K562 (cell line): ENCODE measurements around the gene DCAF10. TPM values are rescaled to one million over a fixed set of nuclear protein-coding genes. Genes with fewer than 3 reads are reported as not detected.
A peak's percentile ranks its signal among the peaks of the same experiment; 100 is the strongest.
"Not testable (repeated sequence)": the region's sequence is repeated elsewhere in the genome, so short reads cannot be mapped to it uniquely, and the experiment has no call there.

Source experiments
- ATAC-seq: fragments of 200-7000 bp; cut with Tn5 transposase; 3 replicates; pipeline ENCODE4 v1.9.1; 2020; ENCODE audit warnings: moderate library complexity
- BruUV-seq: library from RNA; stranded (reverse); fragments of 400-500 nt; replicated peaks from 2 replicates; lab custom pipeline; 2021; lab: Mats Ljungman, UMichigan
- CTCF ChIA-PET: fragments of 300-600 bp; formaldehyde crosslinking; extraction: SDS; loops from one replicate; lab custom pipeline; 2021; ENCODE audit warnings: low intra/inter-chr PET ratio; lab: Yijun Ruan, JAX
- POLR2A ChIA-PET: fragments of 300-600, 350-650 bp; sonication (Branson Sonifier 250); formaldehyde crosslinking; extraction: SDS; loops from one replicate; lab custom pipeline; 2021; ENCODE audit warnings: antibody characterized with exemption, inconsistent platforms; lab: Yijun Ruan, JAX
- DNase-seq, 4 experiments: peaks; one replicate each; pipeline versions ENCODE4 v3.0.0 to v3.0.0-alpha.2; 2011 to 2018; ENCODE audit warnings: low spot score in 3 of 4, mixed read lengths in 3 of 4; ENCODE audit errors: extremely low read depth in 1 of 4
- FAIRE-seq: peaks from 2 replicates; lab custom pipeline; 2011; peaks lifted over from hg19 to GRCh38; lab: Jason Lieb, UNC
- H2AFZ ChIP-seq: 2 replicates; pipeline ENCODE4 v1.6.0; 2011; ENCODE audit warnings: low read depth, low read length, control low read depth, inconsistent platforms
- H3K27ac ChIP-seq: fragments of 200-600 bp; 3 replicates; pipeline ENCODE4 v1.8.0; 2011; ENCODE audit warnings: low read depth, mild to moderate bottlenecking, control low read depth, inconsistent platforms, low read length, moderate library complexity, mixed read lengths; ENCODE audit errors: extremely low read depth
- H3K27me3 ChIP-seq, 2 experiments: fragments of 300-600 bp in 1 of 2; 2 replicates in 1 of 2; 3 replicates in 1 of 2; pipeline versions ENCODE4 v1.6.0 to v1.8.0; 2011; ENCODE audit warnings: inconsistent platforms in 2 of 2, low read length in 2 of 2, mild to moderate bottlenecking in 1 of 2, mixed read lengths in 1 of 2, moderate library complexity in 1 of 2; ENCODE audit not compliant: control insufficient read depth in 2 of 2, insufficient read depth in 2 of 2
- H3K36me3 ChIP-seq: fragments of 300-600 bp; 3 replicates; pipeline ENCODE4 v1.8.0; 2011; ENCODE audit warnings: mild to moderate bottlenecking, low read length, inconsistent platforms; ENCODE audit not compliant: control insufficient read depth, insufficient read depth
- H3K4me1 ChIP-seq, 2 experiments: fragments of 200-600 bp in 1 of 2; replicated peaks in 1 of 2; 2 replicates in 1 of 2; 3 replicates in 1 of 2; pipeline versions ENCODE4 v1.5.1 to v1.8.0; 2011; ENCODE audit warnings: inconsistent platforms in 2 of 2, low read length in 2 of 2, mild to moderate bottlenecking in 1 of 2, mixed read lengths in 1 of 2, moderate library complexity in 1 of 2; ENCODE audit not compliant: control insufficient read depth in 2 of 2, insufficient read depth in 2 of 2
- H3K4me2 ChIP-seq: 2 replicates; pipeline ENCODE4 v1.6.1; 2011; ENCODE audit warnings: low read length, control low read depth, inconsistent platforms, mixed read lengths; ENCODE audit not compliant: insufficient read depth
- H3K4me3 ChIP-seq: fragments of 200-600 bp; sonication (generic), shearing (Covaris generic); 2 replicates; pipeline ENCODE4 v1.5.1; 2016; ENCODE audit warnings: control low read depth, inconsistent platforms
- H3K79me2 ChIP-seq: fragments of 200-600 bp; 3 replicates; pipeline ENCODE4 v1.8.0; 2011; ENCODE audit warnings: low read length, inconsistent platforms; ENCODE audit not compliant: control insufficient read depth, insufficient read depth
- H3K9ac ChIP-seq, 2 experiments: 2 replicates each; pipeline versions ENCODE4 v1.6.0 to v1.6.1; 2011; ENCODE audit warnings: low read depth in 2 of 2, low read length in 2 of 2, control low read depth in 1 of 2, inconsistent platforms in 1 of 2, mild to moderate bottlenecking in 1 of 2, mixed read lengths in 1 of 2; ENCODE audit not compliant: insufficient read depth in 1 of 2
- H3K9me1 ChIP-seq: one replicate; pipeline ENCODE4 v1.6.0; 2011; ENCODE audit warnings: inconsistent platforms, mild to moderate bottlenecking, low read length, moderate library complexity; ENCODE audit not compliant: control insufficient read depth, insufficient read depth
- H3K9me3 ChIP-seq: replicated peaks from 2 replicates; pipeline ENCODE4 v1.5.1; 2011; ENCODE audit warnings: low read depth, low read length, inconsistent platforms; ENCODE audit not compliant: control insufficient read depth, insufficient read depth
- H4K20me1 ChIP-seq: replicated peaks from 2 replicates; pipeline ENCODE4 v1.6.1; 2011; ENCODE audit warnings: low read length, inconsistent platforms, mixed read lengths; ENCODE audit not compliant: control insufficient read depth, insufficient read depth
- CBFB ChIP-seq: sonication (generic); formaldehyde crosslinking; IDR thresholded peaks from 2 replicates; pipeline ENCODE4 v1.4.0; 2020; ENCODE audit warnings: mild to moderate bottlenecking, missing genetic modification reagents
- DPF2 ChIP-seq: fragments of 450-650 bp; IDR thresholded peaks from 2 replicates; pipeline ENCODE4 v1.6.1; 2016
- ETV6 ChIP-seq, 3 experiments: fragments of 150-350 bp in 1 of 3; sonication (generic) in 1 of 3; formaldehyde crosslinking in 1 of 3; IDR thresholded peaks; 2 replicates each; pipeline versions ENCODE4 v1.6.1 to v1.8.0; 2014 to 2022; ENCODE audit warnings: borderline replicate concordance in 2 of 3, low read depth in 2 of 3, antibody characterized with exemption in 1 of 3, low read length in 1 of 3, mild to moderate bottlenecking in 1 of 3, missing genetic modification reagents in 1 of 3
- MCM3 ChIP-seq: fragments of 450-650 bp; IDR thresholded peaks from 2 replicates; pipeline ENCODE4 v1.6.1; 2016
- ZKSCAN8 ChIP-seq: fragments of 200-800 bp; sonication (Bioruptor generic); IDR thresholded peaks from 2 replicates; pipeline ENCODE4 v1.6.1; 2016; ENCODE audit warnings: missing genetic modification characterization, missing compliant biosample characterization
- ZNF347 ChIP-seq: fragments of 450-650 bp; formaldehyde crosslinking; IDR thresholded peaks from 2 replicates; pipeline ENCODE4 v1.4.0; 2020; ENCODE audit warnings: low read depth, mild to moderate bottlenecking, moderate library complexity
- WGBS: fragments of 100-300 bp; shearing (Covaris generic); methylation state at CpG from one replicate; pipeline ENCODE4 v1.1.6; 2016; ENCODE audit warnings: low coverage, mixed read lengths; ENCODE audit not compliant: insufficient coverage; ENCODE audit errors: missing lambda C conversion rate; 5-methylcytosine and 5-hydroxymethylcytosine counted together
- in situ Hi-C: fragments of 300-500 bp; cut with MboI; formaldehyde crosslinking; loops from 4 replicates; pipeline ENCODE4 v1.15.0; 2018; ENCODE audit warnings: inconsistent platforms, mixed read lengths
- intact Hi-C: fragments of 100-400 bp; cut with micrococcal nuclease; formaldehyde crosslinking; loops from 2 replicates; pipeline ENCODE4 v1.14.2; 2022
- polyA plus RNA-seq, 8 experiments: library from polyadenylated mRNA; depleted of rRNA in 4 of 8; stranded (reverse) in 5 of 8; unstranded in 3 of 8; fragments of >200 nt; fragmentation: Nextera tagmentation in 2 of 8; fragmentation: Illumina TruSeq in 1 of 8; extraction: Ambion mirVana in 2 of 8; extraction: Trizol in 1 of 8; gene quantifications; 2 replicates each; pipeline versions ENCODE4 v1.2.1 to v1.2.3, GENCODE V29; 2011 to 2014; ENCODE audit warnings: inconsistent platforms in 1 of 8, missing spikeins in 1 of 8
- total RNA-seq, 7 experiments: library from RNA; depleted of rRNA in 6 of 7; stranded (reverse); fragments of >200 nt in 6 of 7; fragmentation: Illumina TruSeq in 2 of 7; extraction: Trizol in 2 of 7; gene quantifications; 2 replicates each; pipeline versions ENCODE4 v1.2.1 to v1.2.3, GENCODE V29; 2011 to 2021; ENCODE audit warnings: low replicate concordance in 1 of 7
- TF ChIP-seq, protein P1 (sequence below): conservative IDR thresholded peaks from 2 replicates; pipeline ENCODE4 v1.6.1; 2011; ENCODE audit warnings: low read depth, mild to moderate bottlenecking, low read length; ENCODE audit not compliant: control insufficient read depth

The DCAF10 gene
- total and polyA plus RNA-seq, 9 of the 15 experiments (the other 6 are each of a cell fraction or from before 2014, with no cell fraction given): 6.8 to 40.1 (median 16.9) TPM

DNA sequence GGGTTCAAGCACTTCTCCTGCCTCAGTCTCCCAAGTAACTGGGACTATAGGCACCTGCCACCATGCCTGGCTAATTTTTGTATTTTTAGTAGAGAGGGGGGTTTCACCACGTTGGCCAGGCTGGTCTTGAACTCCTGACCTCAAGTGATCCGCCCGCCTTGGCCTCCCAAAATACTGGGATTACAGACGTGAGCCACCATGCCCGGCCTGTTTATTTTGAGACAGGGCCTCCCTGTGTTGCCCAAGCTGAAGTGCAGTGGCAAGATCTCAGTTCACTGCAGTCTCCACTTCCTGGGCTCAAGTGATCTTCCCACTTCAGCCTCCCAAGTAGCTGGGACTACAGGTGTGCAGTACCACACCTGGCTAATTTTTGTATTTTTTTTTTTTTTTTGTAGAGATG, 109.2 kb downstream of the DCAF10 start:
- H3K9ac ChIP-seq, H3K9me1 ChIP-seq, H4K20me1 ChIP-seq, H3K79me2 ChIP-seq, H3K4me3 ChIP-seq, H3K27ac ChIP-seq, H3K4me2 ChIP-seq, CTCF ChIA-PET, H3K27me3 ChIP-seq, ATAC-seq, H2AFZ ChIP-seq, DNase-seq, H3K9me3 ChIP-seq, POLR2A ChIA-PET, BruUV-seq, FAIRE-seq, H3K36me3 ChIP-seq: not testable (repeated sequence)
- WGBS: 31% methylated on average over 4 of the region's 5 CpGs
- intact Hi-C loops: loop anchor here (5.0 kb wide), 1 partner anchor 177 kb away; no protein-coding TSS in a partner anchor
- in situ Hi-C loops: loop anchor here (5.0 to 10.0 kb wide), 5 partner anchors 155 to 447 kb away; partner anchors contain the start of genes POLR1E and TRMT10B
- H3K4me1 ChIP-seq: peaks cover 18 to 20% of the 10 kb centered on the region in 2 experiments

DNA sequence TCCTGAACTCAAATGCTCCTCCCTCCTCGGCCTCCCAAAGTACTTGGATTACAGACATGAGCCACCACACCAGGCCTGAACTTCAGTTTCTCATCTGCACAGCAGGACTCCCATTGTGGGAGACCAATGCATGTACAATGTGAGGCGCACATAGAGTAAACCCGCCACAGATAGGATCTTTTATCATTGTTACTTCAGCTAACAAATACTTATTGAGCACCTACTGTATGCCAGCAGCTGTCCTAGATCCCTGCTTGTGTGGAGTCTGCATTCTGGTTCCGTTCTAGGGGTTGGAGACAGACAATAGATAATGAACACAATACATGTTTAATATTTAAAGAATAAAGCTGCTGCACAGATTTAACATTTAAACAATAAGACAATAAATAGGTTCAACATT, 109.7 kb downstream of the DCAF10 start:
- DNase-seq: no peak
- intact Hi-C loops: loop anchor here (5.0 kb wide), 1 partner anchor 177 kb away; no protein-coding TSS in a partner anchor

More for the DNA sequence above, 109.7 kb downstream of the DCAF10 start:
- no peaks in the 10 kb centered on the region for H3K9me3 ChIP-seq
- no peak overlapping the region for H3K4me3 ChIP-seq
- 30% methylated on average over 4 of the region's 4 CpGs for WGBS
- H3K9me1 ChIP-seq: no peaks in the 10 kb centered on the region
- peaks cover 14 to 15% of the 10 kb centered on the region in 2 experiments for H3K4me1 ChIP-seq
- no peaks in the 10 kb centered on the region for H4K20me1 ChIP-seq
- in situ Hi-C loops: loop anchor here (5.0 kb wide), 2 partner anchors 162 to 252 kb away; no protein-coding TSS in a partner anchor
- H3K4me2 ChIP-seq: no peak overlapping the region
- TF ChIP-seq, protein P1, sequence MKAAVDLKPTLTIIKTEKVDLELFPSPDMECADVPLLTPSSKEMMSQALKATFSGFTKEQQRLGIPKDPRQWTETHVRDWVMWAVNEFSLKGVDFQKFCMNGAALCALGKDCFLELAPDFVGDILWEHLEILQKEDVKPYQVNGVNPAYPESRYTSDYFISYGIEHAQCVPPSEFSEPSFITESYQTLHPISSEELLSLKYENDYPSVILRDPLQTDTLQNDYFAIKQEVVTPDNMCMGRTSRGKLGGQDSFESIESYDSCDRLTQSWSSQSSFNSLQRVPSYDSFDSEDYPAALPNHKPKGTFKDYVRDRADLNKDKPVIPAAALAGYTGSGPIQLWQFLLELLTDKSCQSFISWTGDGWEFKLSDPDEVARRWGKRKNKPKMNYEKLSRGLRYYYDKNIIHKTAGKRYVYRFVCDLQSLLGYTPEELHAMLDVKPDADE: no peak
- TF ChIP-seq CBFB: no peak
- TF ChIP-seq DPF2: no peak
- no peak for TF ChIP-seq ETV6 (IDR thresholded peaks at IDR 0.05; ENCODE audit: borderline replicate concordance in 1 of 2, low read depth in 2 of 2, low read length in 1 of 2)
- no peak for TF ChIP-seq ETV6 (CRISPR knock-in tag; IDR thresholded peaks at IDR 0.05; ENCODE audit: borderline replicate concordance)
- no peak for TF ChIP-seq ZNF347 (CRISPR knock-in tag)
- no peak for TF ChIP-seq MCM3
- TF ChIP-seq ZKSCAN8: peak; percentile 69; the same call in 1 of the 2 replicates
- FAIRE-seq (no peak), ATAC-seq (no peak)
- ChIA-PET CTCF (no interaction called here), POLR2A (interaction anchor here (0.6 kb wide), 1 partner anchor 1706 kb away, joined by 3 read pairs; no protein-coding TSS in a partner anchor)
- no TSS peak for BruUV-seq
- H2AFZ ChIP-seq: no peak overlapping the region
- H3K27ac ChIP-seq: no peak overlapping the region
- H3K9ac ChIP-seq: no peak overlapping the region
- no peaks in the 10 kb centered on the region for H3K27me3 ChIP-seq
- H3K79me2 ChIP-seq: no peaks in the 10 kb centered on the region
- H3K36me3 ChIP-seq: no peaks in the 10 kb centered on the region
